HT-29 (cell line): ENCODE data around the gene ABLIM1. TPM values are rescaled to one million over a fixed set of nuclear protein-coding genes. Genes with fewer than 3 reads are reported as not detected.

Experiments
- DNase-seq: peaks from one replicate; pipeline ENCODE4 v3.0.0-alpha.2; 2015; ENCODE audit warnings: low spot score
- total RNA-seq: library from RNA; depleted of rRNA; stranded (reverse); fragments of >200 nt; shearing (Covaris generic); gene quantifications from 2 replicates; pipeline ENCODE4 v1.2.3, GENCODE V29; 2014

ABLIM1 gene
- total RNA-seq, 1 experiment from 2014 or later, result 45.9 TPM

GRCh38 chr10:114420811-114421485 lies 237.1 kb downstream of the ABLIM1 start:
- DNase-seq, result no peak

DNA sequence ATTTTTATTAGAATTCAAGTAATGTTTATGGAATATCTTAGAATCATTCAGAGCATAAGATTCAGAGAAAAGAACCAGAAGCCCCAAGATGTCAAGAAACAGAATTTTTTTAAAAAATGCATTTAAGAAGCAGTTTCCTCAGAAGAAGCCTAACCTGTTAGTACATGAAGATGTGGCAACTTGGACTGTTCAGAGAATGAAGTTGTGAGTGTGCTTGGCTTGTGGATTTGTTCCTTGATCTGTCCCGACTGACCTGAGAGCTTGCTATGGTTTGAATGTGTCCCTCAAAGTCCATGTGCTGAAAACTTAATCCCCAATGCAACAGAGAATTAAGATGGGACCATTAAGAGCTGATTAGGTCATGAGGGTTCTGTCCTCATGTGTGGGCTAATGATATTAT lies 240.0 kb downstream of the ABLIM1 start:
- no peak for DNase-seq

- DNase-seq, result peak; percentile 83
Observed at GRCh38 chr10:114412907-114413797, 244.9 kb downstream of the ABLIM1 start.

DNA sequence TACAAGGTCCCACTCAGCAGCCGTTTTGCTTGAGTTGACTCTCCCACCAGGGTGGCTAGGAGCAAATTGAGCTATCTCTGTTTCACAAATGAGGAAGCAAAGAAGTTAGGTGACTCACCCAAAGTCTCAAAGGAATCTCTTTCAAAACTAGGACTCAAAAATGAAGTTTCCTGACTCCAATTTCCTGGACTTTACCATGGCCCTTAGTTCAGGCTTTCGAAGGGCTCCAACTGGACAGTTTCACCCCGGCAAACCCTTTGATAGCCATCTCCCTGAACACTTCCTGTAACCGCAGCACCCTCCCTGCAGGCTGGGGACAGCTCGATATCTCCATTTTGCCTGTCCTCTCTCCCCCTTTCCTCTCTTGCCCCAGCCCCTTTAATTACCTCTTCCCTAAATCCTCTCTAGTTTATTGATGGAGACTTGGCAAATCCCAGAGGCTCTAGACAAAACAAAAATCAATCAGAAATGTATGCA lies 249.1 kb downstream of the ABLIM1 start:
- no peak for DNase-seq

- no peak for DNase-seq
Observed at GRCh38 chr10:114408112-114408967, 249.7 kb downstream of the ABLIM1 start.

- no peak for DNase-seq
Observed at GRCh38 chr10:114406455-114406854, 251.6 kb downstream of the ABLIM1 start.

DNA sequence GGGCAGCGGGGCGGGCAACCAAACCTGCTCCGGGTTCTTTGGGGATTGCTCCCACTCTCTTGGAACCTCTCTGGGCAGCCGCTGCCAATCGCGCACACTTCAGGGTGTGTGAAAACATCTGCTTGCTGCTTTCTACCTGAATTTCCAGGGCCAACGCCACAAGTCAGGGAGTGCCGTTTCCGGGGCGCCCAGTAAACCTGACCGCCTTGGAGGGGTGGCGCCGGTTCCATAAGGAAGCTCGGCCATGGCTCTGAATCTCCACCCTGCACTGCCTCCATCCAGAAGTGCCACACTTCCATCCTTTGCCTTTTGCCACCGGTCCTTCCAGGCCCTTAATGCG lies 253.1 kb downstream of the ABLIM1 start:
- peak; percentile 86 for DNase-seq

DNA sequence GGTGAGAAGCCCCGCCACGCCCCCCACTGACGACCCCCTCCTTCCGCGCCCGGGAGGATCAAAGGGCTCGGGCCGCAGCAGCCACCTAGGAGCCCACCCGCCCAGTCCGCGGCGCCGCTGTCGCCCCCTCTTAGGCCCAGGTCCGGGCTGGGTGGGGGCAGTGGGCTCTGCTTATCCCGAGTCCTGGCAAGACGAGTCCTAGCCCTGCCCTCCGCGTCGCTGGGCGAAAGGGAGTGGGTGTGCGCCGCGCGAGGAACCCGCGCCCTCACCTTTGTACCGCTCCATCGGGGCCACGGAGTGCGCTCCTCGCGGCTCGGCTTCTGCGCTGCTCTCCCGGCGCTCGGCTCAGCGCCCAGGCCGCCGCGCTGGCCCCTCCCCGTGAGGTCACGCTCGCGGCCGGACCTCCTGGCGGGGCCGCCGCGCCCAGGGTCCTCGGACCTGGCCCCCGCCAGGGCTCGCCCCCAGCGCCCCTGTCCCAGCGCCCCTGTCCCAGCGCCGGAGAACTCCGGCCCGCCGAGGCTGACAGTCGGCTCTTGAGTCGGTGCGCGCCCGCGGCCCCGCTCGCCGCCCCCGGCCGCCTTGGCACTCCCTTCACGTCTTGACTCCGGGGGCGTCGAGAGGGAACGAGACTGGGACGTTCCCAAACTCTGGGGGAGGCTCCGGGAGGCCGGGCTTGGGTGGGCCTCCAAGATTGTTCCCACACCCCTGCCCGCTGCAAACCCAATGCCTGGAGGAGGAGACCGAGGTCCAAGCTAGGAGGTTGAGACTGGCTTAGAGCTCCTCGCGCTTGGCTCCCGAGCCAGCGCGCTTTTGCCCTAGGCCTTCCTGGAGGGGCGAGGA lies 253.7 kb downstream of the ABLIM1 start, which contains the start of gene AFAP1L2:
Gene AFAP1L2 (minus strand): TSS at position 332 of the 840 bp plus-strand sequence. CDS start 47 bp downstream, at position 285.
- peak; percentile 56 for DNase-seq

- DNase-seq, result peak; percentile 29
Observed at GRCh38 chr10:114403541-114404161, 254.4 kb downstream of the ABLIM1 start.

DNA sequence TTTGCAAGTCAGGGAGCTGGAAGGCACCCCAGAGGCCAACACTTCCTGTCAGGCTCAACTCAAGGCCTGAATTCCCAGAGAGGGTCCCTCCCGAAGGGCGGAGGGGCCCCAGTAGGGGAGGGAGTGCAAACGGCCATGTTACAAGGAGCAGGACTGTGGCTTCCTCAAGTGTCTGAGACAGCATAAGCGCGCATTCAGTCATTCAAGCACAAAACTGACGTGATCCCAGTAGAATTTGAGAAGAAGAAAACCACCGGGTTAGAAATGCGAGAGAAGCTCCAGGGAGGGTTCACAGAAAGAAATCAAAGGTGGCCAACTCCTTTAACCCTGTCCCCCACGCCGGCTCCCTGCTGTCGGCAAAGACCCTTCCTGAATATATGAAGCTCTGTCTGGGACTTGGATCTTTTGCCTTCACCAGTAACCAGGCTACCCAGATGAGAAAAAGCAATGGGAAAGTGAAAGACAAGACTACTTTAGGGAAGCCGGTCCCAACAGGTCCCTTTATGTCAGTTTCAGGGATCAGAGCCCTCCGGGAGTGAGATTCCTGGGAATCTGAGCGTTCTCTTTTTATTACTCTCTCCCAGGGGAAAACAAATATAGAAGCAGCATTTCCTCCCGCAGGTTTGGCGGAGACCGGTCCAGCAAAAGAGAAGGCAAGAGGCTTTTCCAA lies 255.1 kb downstream of the ABLIM1 start:
- peak; percentile 12 for DNase-seq

GRCh38 chr10:114402233-114402632 lies 255.8 kb downstream of the ABLIM1 start:
- DNase-seq, result no peak

DNA sequence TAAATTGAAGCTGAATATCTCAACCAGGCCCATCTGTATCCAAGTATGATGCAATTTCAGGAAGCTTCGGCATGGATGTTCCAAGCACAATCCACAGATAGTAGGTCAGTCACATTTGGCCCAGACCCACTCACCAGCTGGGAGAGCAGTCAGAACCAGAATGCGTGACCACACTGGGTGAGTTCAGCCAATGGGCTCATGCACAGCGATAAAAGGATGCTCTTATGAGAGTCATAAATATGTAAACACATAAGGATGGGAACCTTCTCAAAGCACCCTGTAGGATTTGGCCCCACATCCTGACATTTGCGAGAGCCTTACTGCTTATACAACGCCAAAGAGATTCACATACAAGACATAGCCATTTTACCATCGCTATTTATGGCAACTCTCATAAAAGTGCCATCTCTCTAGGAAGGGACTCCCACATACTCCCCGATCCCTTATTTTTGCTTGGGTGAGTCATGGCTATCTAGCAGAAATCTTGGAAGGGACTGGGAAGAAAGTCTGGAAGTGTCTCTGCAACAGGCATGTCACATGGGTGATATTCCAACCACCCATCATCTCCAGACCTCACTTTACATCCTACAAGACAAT lies 256.8 kb downstream of the ABLIM1 start:
- no peak for DNase-seq

DNA sequence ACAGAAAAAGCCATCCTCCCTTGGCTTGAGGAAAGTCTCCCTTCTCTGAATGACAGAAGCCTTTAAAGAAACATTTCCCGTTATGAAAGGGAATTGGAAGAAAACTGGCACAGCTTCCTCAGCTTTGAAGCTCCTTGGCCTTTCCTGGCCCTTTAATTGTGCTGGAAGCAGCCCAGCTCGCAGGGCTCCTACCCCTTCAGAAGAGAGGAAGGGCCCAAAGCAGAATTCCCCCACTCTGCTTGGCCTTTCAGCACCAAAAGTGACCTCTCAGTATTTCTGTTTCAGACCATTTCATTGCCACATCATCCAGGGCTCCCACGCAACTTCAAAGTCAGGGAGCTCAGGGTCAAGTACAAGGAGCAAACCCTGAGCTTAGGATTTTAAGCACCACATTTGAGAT lies 258.0 kb downstream of the ABLIM1 start:
- DNase-seq, result peak; percentile 7

DNA sequence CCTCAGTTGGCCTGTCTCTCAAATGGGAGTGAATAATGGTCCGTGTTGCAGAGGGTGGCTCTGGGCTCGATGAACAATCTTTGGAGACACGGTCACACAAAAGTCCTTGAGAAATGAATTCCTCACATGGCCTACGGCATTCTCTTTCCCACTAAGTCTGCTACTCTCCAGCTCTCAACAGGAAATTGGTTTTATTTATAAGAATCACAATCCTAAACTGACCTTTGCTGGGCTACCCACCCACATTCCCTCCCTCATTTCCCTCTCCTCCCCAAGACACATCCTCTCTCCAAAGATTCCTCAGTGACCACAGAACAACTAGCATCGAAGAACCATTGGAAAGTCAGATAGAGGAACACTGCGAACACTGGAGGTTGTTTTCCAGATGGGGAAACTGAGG lies 258.5 kb downstream of the ABLIM1 start:
- DNase-seq, result no peak

GRCh38 chr10:114398587-114399331 lies 259.3 kb downstream of the ABLIM1 start:
- no peak for DNase-seq

DNA sequence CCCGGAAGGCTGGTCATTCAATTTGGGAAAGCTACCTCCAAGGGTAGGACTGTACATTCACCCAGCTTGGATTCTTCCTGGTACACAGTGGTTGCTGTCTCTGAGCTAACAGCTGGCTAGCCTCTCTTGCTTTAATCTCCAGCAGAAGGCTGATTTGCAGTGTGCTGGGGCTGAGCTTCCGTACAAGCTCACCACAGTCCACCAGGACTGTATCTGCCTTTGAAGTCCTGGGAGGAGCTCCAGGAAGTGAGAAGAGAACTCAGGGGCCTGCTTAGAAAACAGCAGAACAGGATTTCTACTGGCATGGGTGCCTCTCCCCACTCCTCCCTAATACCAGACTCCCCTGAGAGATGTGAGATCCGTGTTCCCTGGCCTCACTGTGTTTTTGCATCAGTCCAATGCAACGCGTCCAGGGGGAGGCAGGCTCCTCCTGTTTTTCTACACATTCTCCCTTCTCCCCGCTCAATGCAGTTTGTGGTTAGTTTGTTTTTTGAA lies 260.4 kb downstream of the ABLIM1 start:
- DNase-seq, result peak; percentile 66

DNA sequence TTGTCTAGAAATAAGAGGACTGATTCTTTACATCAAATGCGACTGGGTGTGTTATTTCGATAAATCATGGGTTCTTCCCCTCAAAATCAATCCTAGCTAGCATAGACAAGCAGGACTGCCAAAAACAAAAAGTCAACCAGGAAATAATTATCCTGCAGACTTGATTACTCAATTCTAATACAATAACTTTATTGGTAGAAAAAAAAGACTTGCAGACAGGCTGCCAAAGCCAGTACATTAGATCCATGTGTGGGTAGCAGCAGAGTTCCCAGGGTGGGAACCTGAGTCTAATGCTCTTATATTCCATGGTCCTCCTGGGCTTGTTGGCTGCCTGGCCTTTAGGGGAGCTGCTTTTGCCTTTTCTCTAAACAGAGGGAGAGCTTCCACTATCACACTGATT lies 261.6 kb downstream of the ABLIM1 start:
- DNase-seq, result no peak

- no peak for DNase-seq
Observed at GRCh38 chr10:114395366-114396022, 262.6 kb downstream of the ABLIM1 start.
